Measurements from ENCODE around the gene CIPC. TPM values are rescaled to one million over a fixed set of nuclear protein-coding genes. Genes with fewer than 3 reads are reported as not detected.
A peak's percentile ranks its signal among the peaks of the same experiment; 100 is the strongest.

The CIPC gene
- total RNA-seq, 6 experiments from 2014 or later: 9.1 to 12.5 (median 11.5) TPM

GRCh38 chr14:77055981-77056380, 42.1 kb upstream of the CIPC start:
- H3K4me1 Mint-ChIP-seq (ENCODE audit: low read depth): peaks cover 27% of the 10 kb centered on the region
- H3K9me3 Mint-ChIP-seq: peaks cover 6% of the 10 kb centered on the region
- TF ChIP-seq CTCF (IDR thresholded peaks at IDR 0.05): no peak
- H3K4me3 Mint-ChIP-seq: no peak overlapping the region
- no peak overlapping the region for H3K27ac Mint-ChIP-seq
- H3K36me3 Mint-ChIP-seq (ENCODE audit: low read depth): peaks cover 3% of the 10 kb centered on the region; the same call in 1 of the 2 replicates
- H3K27me3 Mint-ChIP-seq (ENCODE audit: insufficient read depth): peaks cover 4% of the 10 kb centered on the region
- DNase-seq: no peak

GRCh38 chr14:77058117-77058516, 39.9 kb upstream of the CIPC start:
- TF ChIP-seq CTCF (IDR thresholded peaks at IDR 0.05): no peak
- H3K9me3 Mint-ChIP-seq: peaks cover 6% of the 10 kb centered on the region
- no peak for DNase-seq
- H3K4me1 Mint-ChIP-seq (ENCODE audit: low read depth): peaks cover 15% of the 10 kb centered on the region
- H3K36me3 Mint-ChIP-seq (ENCODE audit: low read depth): peaks cover 3% of the 10 kb centered on the region; the same call in 1 of the 2 replicates
- H3K27me3 Mint-ChIP-seq (ENCODE audit: insufficient read depth): peaks cover 4% of the 10 kb centered on the region
- no peak overlapping the region for H3K4me3 Mint-ChIP-seq
- no peak overlapping the region for H3K27ac Mint-ChIP-seq

GRCh38 chr14:77058785-77059184, 39.3 kb upstream of the CIPC start:
- DNase-seq: no peak
- Mint-ChIP-seq H3K27ac (peak overlapping the region; percentile 98), H3K36me3 (ENCODE audit: low read depth) (peaks cover 3% of the 10 kb centered on the region; the same call in 1 of the 2 replicates)

GRCh38 chr14:77059276-77059915, 38.7 kb upstream of the CIPC start:
- DNase-seq: peak; percentile 94
- Mint-ChIP-seq H3K4me1 (ENCODE audit: low read depth) (peaks cover 15% of the 10 kb centered on the region), H3K27ac (peak overlapping the region; percentile 98), H3K4me3 (peak overlapping the region; percentile 68), H3K36me3 (ENCODE audit: low read depth) (peaks cover 3% of the 10 kb centered on the region; the same call in 1 of the 2 replicates), H3K9me3 (peaks cover 6% of the 10 kb centered on the region), H3K27me3 (ENCODE audit: insufficient read depth) (peaks cover 4% of the 10 kb centered on the region)
- peak; percentile 76 for TF ChIP-seq CTCF (IDR thresholded peaks at IDR 0.05)

More at GRCh38 chr14:77058785-77059184, 39.3 kb upstream of the CIPC start:
- Mint-ChIP-seq H3K27me3 (ENCODE audit: insufficient read depth) (peaks cover 4% of the 10 kb centered on the region), H3K9me3 (peaks cover 6% of the 10 kb centered on the region), H3K4me1 (ENCODE audit: low read depth) (peaks cover 15% of the 10 kb centered on the region), H3K4me3 (peak overlapping the region; percentile 68; the same call in 1 of the 2 replicates)
- no peak for TF ChIP-seq CTCF (IDR thresholded peaks at IDR 0.05)

- Mint-ChIP-seq H3K36me3 (ENCODE audit: low read depth) (no peaks in the 10 kb centered on the region), H3K9me3 (no peaks in the 10 kb centered on the region), H3K27ac (no peak overlapping the region), H3K4me1 (ENCODE audit: low read depth) (peaks cover 24% of the 10 kb centered on the region), H3K27me3 (ENCODE audit: insufficient read depth) (peaks cover 3% of the 10 kb centered on the region), H3K4me3 (no peak overlapping the region)
- no peak for TF ChIP-seq CTCF (IDR thresholded peaks at IDR 0.05)
- DNase-seq: no peak
Measured at GRCh38 chr14:77061630-77062257, 36.3 kb upstream of the CIPC start.
